Eye (tissue), 1 donor: ENCODE results near the gene ATXN1.
"Not testable (repeated sequence)": the region's sequence is repeated elsewhere in the genome, so short reads cannot be mapped to it uniquely, and the experiment has no call there.

Source experiments
- DNase-seq: peaks from one replicate; pipeline ENCODE4 v3.0.0-alpha.2; 2015

Gene ATXN1

GRCh38 chr6:16760516-16761470, at the start of gene ATXN1:
TSS of gene ATXN1 (minus strand) at chr6:16761460.
- peak; percentile 79 for DNase-seq

- DNase-seq, result no peak
These were observed 49.2 kb upstream of the ATXN1 start for GRCh38 chr6:16810411-16810810.

- no peak for DNase-seq
These were observed 48.6 kb upstream of the ATXN1 start for GRCh38 chr6:16809753-16810358.

- no peak for DNase-seq
These were observed 46.7 kb upstream of the ATXN1 start for GRCh38 chr6:16807956-16808355.

- no peak for DNase-seq
These were observed 45.1 kb upstream of the ATXN1 start for GRCh38 chr6:16806363-16806762.

GRCh38 chr6:16805243-16805950, 44.1 kb upstream of the ATXN1 start:
- DNase-seq, result peak; percentile 38

- DNase-seq, result peak; percentile 66
These were observed 43.4 kb upstream of the ATXN1 start for GRCh38 chr6:16804546-16805242.

GRCh38 chr6:16803294-16804200, 42.3 kb upstream of the ATXN1 start:
- DNase-seq, result peak; percentile 94

GRCh38 chr6:16802071-16802470, 40.8 kb upstream of the ATXN1 start:
- DNase-seq, result peak; percentile 46

- DNase-seq, result no peak
These were observed 39.7 kb upstream of the ATXN1 start for GRCh38 chr6:16800942-16801341.

GRCh38 chr6:16800341-16800740, 39.1 kb upstream of the ATXN1 start:
- no peak for DNase-seq

GRCh38 chr6:16799279-16800193, 38.3 kb upstream of the ATXN1 start:
- DNase-seq, result no peak

GRCh38 chr6:16793828-16794412, 32.7 kb upstream of the ATXN1 start:
- DNase-seq, result no peak

- DNase-seq, result no peak
These were observed 28.2 kb upstream of the ATXN1 start for GRCh38 chr6:16789329-16790038.

- DNase-seq, result no peak
These were observed 25.9 kb upstream of the ATXN1 start for GRCh38 chr6:16787128-16787682.

- DNase-seq, result no peak
These were observed 24.2 kb upstream of the ATXN1 start for GRCh38 chr6:16785496-16785895.

GRCh38 chr6:16784957-16785356, 23.7 kb upstream of the ATXN1 start:
- DNase-seq, result not testable (repeated sequence)

GRCh38 chr6:16783952-16784565, 22.8 kb upstream of the ATXN1 start:
- DNase-seq, result no peak

GRCh38 chr6:16783509-16783908, 22.2 kb upstream of the ATXN1 start:
- no peak for DNase-seq
